CD14-positive monocyte (primary cell): ENCODE measurements around the gene DIAPH2. TPM values are rescaled to one million over a fixed set of nuclear protein-coding genes. Genes with fewer than 3 reads are reported as not detected.

Experiments
- DNase-seq, 3 donors: peaks; one replicate each; pipeline ENCODE4 v3.0.0-alpha.2; 2011 to 2022
- H2AFZ ChIP-seq: 2 replicates; pipeline ENCODE4 v1.6.0; 2012; ENCODE audit warnings: mild to moderate bottlenecking, low read depth, low read length, inconsistent platforms; ENCODE audit not compliant: insufficient read depth, poor library complexity, severe bottlenecking
- H3K27ac ChIP-seq, 2 donors: 1 replicate in 1 of 2; 2 replicates in 1 of 2; pipeline ENCODE4 v1.5.1; 2012 to 2013; ENCODE audit warnings: low read length in 2 of 2, control low read depth in 1 of 2, inconsistent platforms in 1 of 2, low read depth in 1 of 2, mild to moderate bottlenecking in 1 of 2
- H3K27me3 ChIP-seq, 2 donors: one replicate each; pipeline versions ENCODE4 v1.6.0 to v1.6.1; 2011 to 2013; ENCODE audit warnings: low read length in 2 of 2; ENCODE audit not compliant: control insufficient read depth in 2 of 2, insufficient read depth in 2 of 2
- H3K36me3 ChIP-seq, 2 donors: replicated peaks in 1 of 2; 1 replicate in 1 of 2; 2 replicates in 1 of 2; pipeline versions ENCODE4 v1.5.1 to v1.6.1; 2012 to 2013; ENCODE audit warnings: low read length in 2 of 2, control low read depth in 1 of 2, inconsistent platforms in 1 of 2, mild to moderate bottlenecking in 1 of 2; ENCODE audit not compliant: insufficient read depth in 2 of 2, control insufficient read depth in 1 of 2
- H3K4me1 ChIP-seq, 2 donors: 1 replicate in 1 of 2; 2 replicates in 1 of 2; pipeline versions ENCODE4 v1.5.1 to v1.6.1; 2012 to 2013; ENCODE audit warnings: low read length in 2 of 2, control low read depth in 1 of 2, inconsistent platforms in 1 of 2, mild to moderate bottlenecking in 1 of 2, moderate library complexity in 1 of 2; ENCODE audit not compliant: insufficient read depth in 2 of 2, control insufficient read depth in 1 of 2
- H3K4me2 ChIP-seq: replicated peaks from 2 replicates; pipeline ENCODE3; 2012; ENCODE audit warnings: low read length, moderate library complexity, mild to moderate bottlenecking; ENCODE audit not compliant: poor library complexity, severe bottlenecking; ENCODE audit errors: extremely low read depth
- H3K4me3 ChIP-seq, 3 experiments: fragments of 200-600 bp in 1 of 3; sonication (generic) in 1 of 3; replicated peaks in 1 of 3; 1 replicate in 2 of 3; 2 replicates in 1 of 3; pipeline ENCODE4 v1.5.1; 2011 to 2013; ENCODE audit warnings: low read length in 3 of 3, mild to moderate bottlenecking in 3 of 3, control low read depth in 2 of 3, low read depth in 2 of 3, inconsistent platforms in 1 of 3, moderate library complexity in 1 of 3
- H3K79me2 ChIP-seq: 2 replicates; pipeline ENCODE4 v1.6.0; 2012; ENCODE audit warnings: mild to moderate bottlenecking, control low read depth, inconsistent platforms, low read length, moderate library complexity; ENCODE audit not compliant: insufficient read depth
- H3K9ac ChIP-seq: 2 replicates; pipeline ENCODE4 v1.6.0; 2017; ENCODE audit warnings: low read length, mild to moderate bottlenecking; ENCODE audit not compliant: insufficient read depth, poor library complexity, severe bottlenecking
- H3K9me3 ChIP-seq, 2 donors: replicated peaks in 1 of 2; 1 replicate in 1 of 2; 2 replicates in 1 of 2; pipeline versions ENCODE4 v1.5.1 to v1.6.1; 2012 to 2013; ENCODE audit warnings: low read length in 2 of 2, control low read depth in 1 of 2; ENCODE audit not compliant: control insufficient read depth in 1 of 2, insufficient read depth in 1 of 2
- H4K20me1 ChIP-seq: 2 replicates; pipeline ENCODE4 v1.6.0; 2012; ENCODE audit warnings: mild to moderate bottlenecking, low read length, control low read depth, moderate library complexity; ENCODE audit not compliant: insufficient read depth
- H3K27ac Mint-ChIP-seq, 7 donors: one replicate each; pipeline ENCODE4 v1.8.0; 2020; ENCODE audit warnings: mild to moderate bottlenecking in 7 of 7, mixed read lengths in 7 of 7, moderate library complexity in 6 of 7, inconsistent platforms in 2 of 7
- H3K27me3 Mint-ChIP-seq, 3 donors: one replicate each; pipeline ENCODE4 v1.8.0; 2021 to 2022; ENCODE audit warnings: low read depth in 3 of 3, mild to moderate bottlenecking in 3 of 3, mixed read lengths in 3 of 3, moderate library complexity in 3 of 3, inconsistent platforms in 1 of 3
- H3K36me3 Mint-ChIP-seq, 2 donors: one replicate each; pipeline ENCODE4 v1.8.0; 2020; ENCODE audit warnings: mixed read lengths in 2 of 2, inconsistent platforms in 1 of 2, mild to moderate bottlenecking in 1 of 2
- H3K4me1 Mint-ChIP-seq: one replicate; pipeline ENCODE4 v1.8.0; 2020; ENCODE audit warnings: mild to moderate bottlenecking, mixed read lengths
- H3K4me3 Mint-ChIP-seq, 2 donors: one replicate each; pipeline ENCODE4 v1.8.0; 2020; ENCODE audit warnings: mild to moderate bottlenecking in 2 of 2, mixed read lengths in 2 of 2, moderate library complexity in 1 of 2
- H3K9me3 Mint-ChIP-seq, 7 donors: one replicate each; pipeline ENCODE4 v1.8.0; 2020 to 2022; ENCODE audit warnings: mixed read lengths in 7 of 7, mild to moderate bottlenecking in 6 of 7, moderate library complexity in 6 of 7, inconsistent platforms in 2 of 7
- WGBS: methylation state at CpG from one replicate; pipeline ENCODE4 v1.1.5; 2013; ENCODE audit warnings: missing lambda C conversion rate; ENCODE audit not compliant: insufficient coverage; 5-methylcytosine and 5-hydroxymethylcytosine counted together
- intact Hi-C, 2 donors: fragments of 100-400 bp; cut with micrococcal nuclease; formaldehyde crosslinking; loops; one replicate each; pipeline versions ENCODE4 v1.15.0 to v1.15.1; 2023
- polyA plus RNA-seq, 3 donors: library from polyadenylated mRNA; depleted of rRNA in 1 of 3; unstranded in 2 of 3; stranded (reverse) in 1 of 3; fragments of 300-500 nt in 2 of 3; fragments of >200 nt in 1 of 3; fragmentation: Illumina TruSeq in 2 of 3; gene quantifications; 1 replicate in 2 of 3; 2 replicates in 1 of 3; pipeline ENCODE4 v1.2.3, GENCODE V29; 2012 to 2021
- TF ChIP-seq, protein P1 (sequence below): fragments of 200-600 bp; IDR thresholded peaks from one replicate; pipeline ENCODE4 v1.8.0; 2022; ENCODE audit warnings: antibody characterized with exemption, mild to moderate bottlenecking

The DIAPH2 gene
- polyA plus RNA-seq, 3 donors: 9.5 to 20.5 (median 11.4) TPM

DNA sequence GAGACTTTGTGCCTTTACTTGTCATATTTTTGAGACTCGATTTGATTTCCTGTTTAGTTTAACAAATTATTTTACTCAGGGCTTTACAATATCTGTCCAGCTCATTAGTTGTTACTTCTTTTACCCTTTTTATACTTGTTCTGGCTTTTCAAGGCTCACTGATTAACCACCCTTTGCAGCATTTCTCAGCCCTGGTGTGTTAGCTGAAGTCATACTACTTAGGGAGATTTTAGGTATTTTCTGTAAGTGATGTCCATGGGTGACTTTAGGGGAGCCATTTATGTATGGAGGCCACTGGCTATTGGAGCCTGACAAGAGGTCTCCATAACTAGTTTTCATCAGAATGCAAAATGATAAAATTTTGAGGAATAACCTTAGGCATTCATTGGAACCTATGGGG, 346.3 kb downstream of the DIAPH2 start:
- H3K36me3 Mint-ChIP-seq: no peaks in the 10 kb centered on the region
- WGBS: no CpG with 5 or more reads among the region's 1 CpG
- Histone ChIP-seq H4K20me1 (no peaks in the 10 kb centered on the region), H3K4me3 (no peak overlapping the region), H3K79me2 (no peaks in the 10 kb centered on the region), H3K9me3 (no peaks in the 10 kb centered on the region), H3K36me3 (no peaks in the 10 kb centered on the region), H3K4me1 (no peaks in the 10 kb centered on the region), H3K27ac (no peak overlapping the region), H3K27me3 (no peaks in the 10 kb centered on the region), H2AFZ (no peak overlapping the region), H3K9ac (no peak overlapping the region), H3K4me2 (no peak overlapping the region)
- TF ChIP-seq, protein P1, sequence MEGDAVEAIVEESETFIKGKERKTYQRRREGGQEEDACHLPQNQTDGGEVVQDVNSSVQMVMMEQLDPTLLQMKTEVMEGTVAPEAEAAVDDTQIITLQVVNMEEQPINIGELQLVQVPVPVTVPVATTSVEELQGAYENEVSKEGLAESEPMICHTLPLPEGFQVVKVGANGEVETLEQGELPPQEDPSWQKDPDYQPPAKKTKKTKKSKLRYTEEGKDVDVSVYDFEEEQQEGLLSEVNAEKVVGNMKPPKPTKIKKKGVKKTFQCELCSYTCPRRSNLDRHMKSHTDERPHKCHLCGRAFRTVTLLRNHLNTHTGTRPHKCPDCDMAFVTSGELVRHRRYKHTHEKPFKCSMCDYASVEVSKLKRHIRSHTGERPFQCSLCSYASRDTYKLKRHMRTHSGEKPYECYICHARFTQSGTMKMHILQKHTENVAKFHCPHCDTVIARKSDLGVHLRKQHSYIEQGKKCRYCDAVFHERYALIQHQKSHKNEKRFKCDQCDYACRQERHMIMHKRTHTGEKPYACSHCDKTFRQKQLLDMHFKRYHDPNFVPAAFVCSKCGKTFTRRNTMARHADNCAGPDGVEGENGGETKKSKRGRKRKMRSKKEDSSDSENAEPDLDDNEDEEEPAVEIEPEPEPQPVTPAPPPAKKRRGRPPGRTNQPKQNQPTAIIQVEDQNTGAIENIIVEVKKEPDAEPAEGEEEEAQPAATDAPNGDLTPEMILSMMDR: no peak
- H3K4me3 Mint-ChIP-seq: no peak overlapping the region
- no peak for DNase-seq
- H3K27ac Mint-ChIP-seq: no peak overlapping the region
- H3K4me1 Mint-ChIP-seq: no peaks in the 10 kb centered on the region
- intact Hi-C loops: no loop called here
- peaks cover 0 to 1% (median 0%) of the 10 kb centered on the region in 3 donors for H3K27me3 Mint-ChIP-seq
- no peaks in the 10 kb centered on the region for H3K9me3 Mint-ChIP-seq

DNA sequence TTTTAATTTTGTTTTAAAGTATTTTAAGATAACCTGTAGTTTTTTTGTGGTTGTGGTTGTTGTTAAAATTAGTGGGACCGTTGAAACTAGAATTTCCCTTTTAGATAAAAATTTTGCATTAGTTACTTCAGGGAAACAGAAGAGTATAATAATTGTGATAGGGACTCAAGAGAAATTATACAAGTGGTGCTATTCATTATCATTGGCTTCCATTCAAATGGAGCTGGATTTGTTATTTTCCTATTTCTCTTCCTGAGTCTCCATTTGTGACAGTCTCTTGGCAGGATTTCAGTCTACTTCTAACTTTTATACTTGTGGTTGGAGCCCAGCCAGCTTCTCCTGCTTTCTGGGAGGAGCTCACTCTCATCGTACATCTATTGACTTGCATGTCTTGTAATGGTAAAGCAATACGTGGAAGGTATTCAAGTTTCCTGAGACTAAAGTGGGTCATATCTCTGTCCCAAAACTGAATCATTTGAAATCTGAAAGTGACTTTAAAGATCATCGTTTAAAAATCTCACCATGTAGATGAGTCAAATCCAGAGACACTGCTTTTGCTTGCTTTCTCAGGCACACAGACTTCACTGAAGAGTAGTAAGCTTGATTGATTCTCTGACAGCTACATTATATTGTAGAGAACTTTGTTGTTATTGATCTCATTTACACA, 354.9 kb downstream of the DIAPH2 start:
- Histone ChIP-seq H3K27me3 (no peaks in the 10 kb centered on the region), H3K36me3 (no peaks in the 10 kb centered on the region), H2AFZ (no peak overlapping the region), H3K9me3 (no peaks in the 10 kb centered on the region), H3K27ac (no peak overlapping the region), H3K4me2 (no peak overlapping the region), H3K4me3 (no peak overlapping the region), H4K20me1 (no peaks in the 10 kb centered on the region), H3K79me2 (no peaks in the 10 kb centered on the region), H3K9ac (no peak overlapping the region), H3K4me1 (no peaks in the 10 kb centered on the region)
- peaks cover 3% of the 10 kb centered on the region for H3K4me1 Mint-ChIP-seq
- H3K27ac Mint-ChIP-seq: no peak overlapping the region
- H3K36me3 Mint-ChIP-seq: peaks cover 0 to 4% of the 10 kb centered on the region in 2 donors
- TF ChIP-seq, protein P1: no peak
- no peak overlapping the region for H3K4me3 Mint-ChIP-seq
- no peak for DNase-seq
- 100% methylated on average over 1 of the region's 4 CpGs for WGBS
- H3K27me3 Mint-ChIP-seq: no peaks in the 10 kb centered on the region
- intact Hi-C loops: no loop called here
- H3K9me3 Mint-ChIP-seq: peaks cover 0 to 5% (median 0%) of the 10 kb centered on the region in 7 donors
